AG04449 (cell line): Measurements from ENCODE around the gene DPYSL4.

Experiments used
- CTCF ChIA-PET: fragments of 350-600 bp; formaldehyde crosslinking; extraction: SDS; loops from one replicate; lab custom pipeline; 2021; ENCODE audit warnings: antibody characterized with exemption; lab: Yijun Ruan, JAX
- POLR2A ChIA-PET: fragments of 400-600, 350-600 bp; formaldehyde crosslinking; extraction: SDS; loops from one replicate; lab custom pipeline; 2020; ENCODE audit warnings: antibody characterized with exemption, inconsistent platforms; lab: Yijun Ruan, JAX
- DNase-seq: peaks from one replicate; pipeline ENCODE4 v3.0.0-alpha.2; 2010; ENCODE audit warnings: low read depth, low spot score
- H3K4me3 ChIP-seq: 2 replicates; pipeline ENCODE4 v1.5.1; 2011; ENCODE audit warnings: low read depth, mild to moderate bottlenecking, control low read depth, low read length
- TF ChIP-seq, protein P1 (sequence below): IDR thresholded peaks from one replicate; pipeline ENCODE4 v1.5.1; 2011; ENCODE audit warnings: mild to moderate bottlenecking, moderate library complexity, low read length, control low read depth, inconsistent platforms; ENCODE audit not compliant: insufficient read depth; ENCODE audit errors: missing control alignments

DPYSL4 gene

DNA sequence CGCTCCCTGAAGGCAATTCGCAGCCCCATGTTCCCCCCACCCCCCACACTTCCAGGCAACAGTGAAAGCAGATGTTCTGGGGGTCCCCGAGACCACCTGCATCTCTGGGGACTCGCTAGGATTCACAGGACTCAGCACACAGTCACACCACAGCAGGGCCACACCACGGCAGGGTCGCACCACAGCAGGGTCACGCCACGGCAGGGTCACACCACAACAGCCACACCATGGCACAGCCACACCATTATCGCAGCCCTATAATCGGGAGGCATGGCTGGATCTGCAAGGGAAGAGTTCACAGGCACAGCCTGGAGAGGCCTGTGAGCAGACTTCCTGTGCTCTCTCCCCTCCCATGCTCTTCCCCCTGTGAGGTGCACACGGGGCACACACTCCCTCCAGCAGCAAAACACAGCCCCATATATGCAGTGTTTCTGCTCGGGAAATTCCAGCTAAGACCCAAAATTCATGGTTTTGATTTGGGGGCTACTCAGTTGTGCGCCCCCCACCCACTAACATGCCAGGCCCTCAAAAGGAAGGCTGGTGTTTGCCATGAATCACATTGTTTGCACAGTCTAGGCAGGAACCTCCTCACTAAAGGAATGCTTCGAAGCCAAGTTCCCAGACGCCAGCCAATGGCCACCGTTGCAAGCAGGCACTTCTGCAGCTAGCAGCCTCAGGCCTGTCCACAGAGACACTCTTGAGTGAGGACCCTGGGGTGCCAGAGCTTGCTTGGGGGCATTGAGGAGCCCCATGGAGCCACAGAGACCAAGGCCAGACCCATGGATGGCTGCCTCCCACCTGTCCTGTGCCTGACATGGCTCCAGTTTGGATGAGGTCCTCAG is 7.0 kb upstream of the DPYSL4 start:
- DNase-seq = no peak
- TF ChIP-seq, protein P1, sequence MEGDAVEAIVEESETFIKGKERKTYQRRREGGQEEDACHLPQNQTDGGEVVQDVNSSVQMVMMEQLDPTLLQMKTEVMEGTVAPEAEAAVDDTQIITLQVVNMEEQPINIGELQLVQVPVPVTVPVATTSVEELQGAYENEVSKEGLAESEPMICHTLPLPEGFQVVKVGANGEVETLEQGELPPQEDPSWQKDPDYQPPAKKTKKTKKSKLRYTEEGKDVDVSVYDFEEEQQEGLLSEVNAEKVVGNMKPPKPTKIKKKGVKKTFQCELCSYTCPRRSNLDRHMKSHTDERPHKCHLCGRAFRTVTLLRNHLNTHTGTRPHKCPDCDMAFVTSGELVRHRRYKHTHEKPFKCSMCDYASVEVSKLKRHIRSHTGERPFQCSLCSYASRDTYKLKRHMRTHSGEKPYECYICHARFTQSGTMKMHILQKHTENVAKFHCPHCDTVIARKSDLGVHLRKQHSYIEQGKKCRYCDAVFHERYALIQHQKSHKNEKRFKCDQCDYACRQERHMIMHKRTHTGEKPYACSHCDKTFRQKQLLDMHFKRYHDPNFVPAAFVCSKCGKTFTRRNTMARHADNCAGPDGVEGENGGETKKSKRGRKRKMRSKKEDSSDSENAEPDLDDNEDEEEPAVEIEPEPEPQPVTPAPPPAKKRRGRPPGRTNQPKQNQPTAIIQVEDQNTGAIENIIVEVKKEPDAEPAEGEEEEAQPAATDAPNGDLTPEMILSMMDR = no peak
- ChIA-PET CTCF (no interaction called here), POLR2A (no interaction called here)
- no peak overlapping the region for H3K4me3 ChIP-seq

DNA sequence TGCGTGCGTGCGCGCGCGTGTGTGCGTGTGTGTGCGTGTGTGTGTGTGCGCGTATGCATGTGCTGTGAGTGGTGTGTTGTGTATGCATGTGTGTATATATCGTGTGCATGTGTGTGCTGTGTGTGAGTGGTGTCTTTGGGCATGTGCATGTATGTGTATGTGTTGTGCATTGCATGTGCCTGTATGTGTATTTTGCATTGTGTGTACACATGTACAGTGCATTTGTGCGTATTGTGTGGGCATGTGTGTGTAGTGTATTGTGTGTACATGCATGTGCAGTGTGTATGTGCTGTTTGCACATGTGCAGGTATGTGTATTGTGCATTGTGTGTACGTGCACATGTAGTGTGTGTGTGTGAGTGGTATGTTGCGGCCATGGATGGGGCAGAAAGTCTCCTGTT is 6.0 kb upstream of the DPYSL4 start:
- CTCF ChIA-PET = no interaction called here
- POLR2A ChIA-PET = no interaction called here
- TF ChIP-seq, protein P1 = no peak
- DNase-seq = no peak
- H3K4me3 ChIP-seq = no peak overlapping the region

DNA sequence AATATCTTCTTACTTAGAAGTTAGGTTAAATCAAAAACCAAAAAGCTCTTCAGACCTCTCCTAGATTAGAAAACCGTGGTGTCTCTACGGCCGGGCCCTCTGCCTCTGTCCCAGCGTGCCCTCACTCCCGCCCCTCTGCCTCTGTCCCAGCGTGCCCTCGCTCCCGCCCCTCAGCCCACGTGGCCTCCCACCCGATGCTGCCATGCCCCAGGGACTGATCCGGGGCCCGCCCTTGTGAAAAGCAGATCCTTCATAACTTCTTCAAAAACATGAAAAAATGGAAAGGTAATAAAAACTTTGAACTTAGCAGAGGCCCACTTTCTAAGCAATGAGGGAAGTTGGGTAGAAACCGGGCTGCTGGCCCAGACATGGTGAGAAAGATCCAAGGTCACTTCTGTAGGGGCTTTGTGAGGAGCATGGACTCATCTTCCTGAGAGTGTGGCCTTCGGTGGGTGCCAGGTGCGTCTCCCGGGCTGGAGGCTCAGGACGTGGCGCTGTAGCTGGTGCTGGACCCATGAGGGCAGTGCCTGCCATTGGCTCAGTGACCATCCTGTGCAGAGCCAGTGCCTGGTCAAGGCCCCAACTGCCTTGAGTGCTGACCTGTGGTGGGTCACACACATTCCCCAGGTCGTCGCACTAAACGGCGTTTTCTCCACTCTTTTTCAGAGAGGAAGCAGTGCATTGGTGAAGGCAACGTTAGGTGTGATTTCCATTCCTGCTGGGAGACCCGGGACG is 4.9 kb upstream of the DPYSL4 start:
- H3K4me3 ChIP-seq = no peak overlapping the region
- ChIA-PET POLR2A (no interaction called here), CTCF (no interaction called here)
- TF ChIP-seq, protein P1 = no peak
- no peak for DNase-seq

DNA sequence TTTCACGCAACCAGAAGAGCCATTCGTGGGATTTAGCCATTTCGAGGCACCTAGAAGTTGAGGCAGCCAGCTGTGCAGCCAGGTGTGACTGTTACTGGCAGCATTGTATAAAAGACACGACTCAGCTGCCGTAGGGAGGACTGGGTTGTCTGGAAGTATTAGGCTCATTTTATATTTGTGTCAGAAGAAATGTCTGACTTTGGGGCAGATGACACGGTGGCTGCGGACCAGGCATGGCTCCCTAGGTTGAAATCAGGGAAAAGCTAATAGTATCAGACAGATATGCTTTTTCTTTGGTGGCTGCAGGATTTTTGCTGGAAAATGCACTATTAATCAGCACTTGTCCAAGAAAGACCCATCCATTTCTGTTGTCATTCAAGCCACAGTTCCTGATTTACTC is 4.2 kb upstream of the DPYSL4 start:
- no peak overlapping the region for H3K4me3 ChIP-seq
- ChIA-PET POLR2A (no interaction called here), CTCF (no interaction called here)
- TF ChIP-seq, protein P1 = no peak
- no peak for DNase-seq

DNA sequence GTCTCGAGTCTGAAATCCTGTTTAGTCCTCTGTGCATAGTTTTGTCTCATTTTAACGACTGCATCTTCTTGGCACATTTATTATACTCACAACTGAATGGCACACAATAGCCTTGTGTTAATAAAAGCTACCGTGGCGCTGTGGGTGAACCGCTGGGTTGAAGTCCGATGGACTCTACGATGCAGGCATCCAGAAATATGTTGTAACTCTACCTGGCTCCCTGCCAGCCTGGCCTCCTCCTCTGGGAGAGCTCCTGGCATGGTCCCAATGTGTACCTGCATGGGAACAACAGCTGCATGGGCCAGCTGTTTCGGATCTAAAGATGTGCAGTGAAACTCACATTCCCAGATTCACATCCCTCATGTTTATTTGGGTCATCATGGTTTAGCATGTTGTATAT is 3.7 kb upstream of the DPYSL4 start:
- TF ChIP-seq, protein P1 = no peak
- H3K4me3 ChIP-seq = no peak overlapping the region
- ChIA-PET CTCF (no interaction called here), POLR2A (no interaction called here)
- DNase-seq = no peak
